HG03280 (cell line): ENCODE data around the gene HMOX1.

Experiments
- ATAC-seq: cut with Tn5 transposase; IDR thresholded peaks from one replicate; pipeline ENCODE4 v1.9.1; 2021; ENCODE audit warnings: mild to moderate bottlenecking, moderate library complexity; ENCODE audit not compliant: unreplicated experiment

The HMOX1 gene

DNA sequence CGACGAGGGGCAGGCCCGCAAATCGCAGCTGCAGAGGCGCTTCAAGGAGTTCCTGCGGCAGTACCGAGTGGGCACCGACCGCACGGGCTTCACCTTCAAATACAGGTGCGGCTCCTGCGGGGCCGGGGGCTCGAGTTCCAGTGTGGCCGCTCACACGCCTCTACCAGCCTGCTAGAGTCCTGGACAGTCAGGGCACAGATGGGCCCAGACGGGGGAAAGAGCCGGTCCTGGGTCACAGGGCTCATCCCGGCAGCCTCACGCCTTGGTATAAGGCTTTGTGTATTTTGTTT lies 19.6 kb downstream of the HMOX1 start:
- no peak for ATAC-seq

DNA sequence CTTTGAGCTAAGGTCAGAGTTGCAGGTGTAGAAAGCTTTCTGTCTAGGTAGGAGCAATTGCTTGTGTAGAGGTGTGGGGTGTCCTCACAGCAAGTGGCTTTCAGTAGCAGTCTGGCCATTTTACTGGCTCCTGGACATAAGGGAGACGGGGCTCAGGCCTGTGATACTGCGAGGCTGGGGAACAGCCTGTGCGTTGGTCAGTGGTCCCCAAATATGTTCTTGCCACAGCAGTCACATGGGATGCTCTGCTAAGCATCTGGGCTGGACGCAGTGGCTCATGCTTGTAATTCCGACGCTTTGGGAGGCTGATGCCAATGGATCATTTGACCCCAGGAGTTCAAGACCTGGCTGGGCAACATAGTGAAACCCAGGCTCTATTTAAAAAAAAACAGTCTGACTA lies 21.0 kb downstream of the HMOX1 start:
- ATAC-seq = no peak

DNA sequence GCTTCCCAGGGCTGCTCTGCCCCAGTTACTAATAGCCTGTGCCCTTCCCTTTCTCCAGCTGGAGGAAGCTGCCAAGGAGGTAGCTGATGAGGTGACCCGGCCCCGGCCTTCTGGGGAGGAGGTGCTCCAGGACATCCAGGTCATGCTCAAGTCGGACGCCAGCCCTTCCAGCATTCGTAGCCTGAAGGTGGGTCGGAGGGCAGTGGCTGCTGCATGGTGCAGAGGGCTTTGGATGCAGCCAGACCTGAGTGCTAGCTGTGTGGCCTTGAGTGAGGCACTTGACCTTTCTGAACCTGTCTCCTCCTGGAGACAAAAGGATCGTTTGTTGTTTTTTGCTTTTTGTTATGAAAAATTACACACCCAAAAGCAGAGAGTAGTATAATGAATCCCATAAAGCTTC lies 22.5 kb downstream of the HMOX1 start:
- no peak for ATAC-seq

DNA sequence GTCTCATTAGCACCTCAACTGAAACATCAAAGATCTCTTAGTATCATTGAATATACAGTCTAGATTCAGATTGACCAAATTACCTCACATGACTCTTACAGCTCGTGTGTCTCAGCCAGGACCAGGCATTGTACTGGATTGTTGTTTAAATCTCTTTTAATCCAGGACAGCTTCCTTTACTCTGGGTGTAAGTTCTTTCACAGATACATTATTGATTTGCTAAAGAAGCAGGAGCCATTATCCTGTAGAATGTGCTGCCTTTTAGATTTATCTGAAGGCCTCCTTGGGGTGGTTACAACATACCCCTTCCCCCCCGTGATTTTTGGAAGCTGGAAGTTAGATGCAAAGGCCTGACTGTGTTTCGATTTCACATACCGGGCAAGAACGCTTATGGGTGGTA lies 23.3 kb downstream of the HMOX1 start:
- ATAC-seq = no peak

DNA sequence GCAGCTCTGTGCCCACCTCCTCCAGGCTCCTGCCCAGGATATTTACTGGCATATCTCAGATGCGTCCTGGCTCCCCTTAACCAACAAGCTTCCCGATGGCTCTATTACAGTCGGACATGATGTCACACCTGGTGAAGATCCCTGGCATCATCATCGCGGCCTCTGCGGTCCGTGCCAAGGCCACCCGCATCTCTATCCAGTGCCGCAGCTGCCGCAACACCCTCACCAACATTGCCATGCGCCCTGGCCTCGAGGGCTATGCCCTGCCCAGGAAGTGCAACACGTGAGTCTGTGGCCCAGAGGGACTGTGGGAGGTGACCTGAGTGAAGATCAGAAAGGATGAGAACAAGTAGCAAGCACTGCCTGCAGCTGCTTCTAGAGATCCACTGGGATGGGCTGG lies 25.5 kb downstream of the HMOX1 start:
- ATAC-seq = no peak

DNA sequence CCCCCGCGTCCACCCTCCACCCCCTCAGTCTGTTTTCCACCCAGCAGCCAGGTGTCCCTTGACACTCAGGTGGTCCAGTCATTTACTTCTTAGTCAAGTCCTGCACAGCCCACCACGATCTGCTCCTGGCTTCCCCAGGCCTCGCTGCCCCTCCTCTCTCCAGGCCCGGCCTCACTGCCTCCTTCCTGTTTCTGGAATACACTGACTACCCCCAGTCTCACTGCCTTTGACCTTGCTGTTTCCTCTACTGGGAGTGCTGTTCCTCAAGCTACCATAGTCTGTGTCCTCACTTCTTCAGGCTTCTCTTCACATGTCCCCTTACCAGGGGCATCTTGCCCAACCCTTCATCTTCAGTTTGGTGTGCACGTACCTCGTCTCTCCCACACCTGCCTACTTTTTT lies 26.5 kb downstream of the HMOX1 start:
- ATAC-seq = no peak

DNA sequence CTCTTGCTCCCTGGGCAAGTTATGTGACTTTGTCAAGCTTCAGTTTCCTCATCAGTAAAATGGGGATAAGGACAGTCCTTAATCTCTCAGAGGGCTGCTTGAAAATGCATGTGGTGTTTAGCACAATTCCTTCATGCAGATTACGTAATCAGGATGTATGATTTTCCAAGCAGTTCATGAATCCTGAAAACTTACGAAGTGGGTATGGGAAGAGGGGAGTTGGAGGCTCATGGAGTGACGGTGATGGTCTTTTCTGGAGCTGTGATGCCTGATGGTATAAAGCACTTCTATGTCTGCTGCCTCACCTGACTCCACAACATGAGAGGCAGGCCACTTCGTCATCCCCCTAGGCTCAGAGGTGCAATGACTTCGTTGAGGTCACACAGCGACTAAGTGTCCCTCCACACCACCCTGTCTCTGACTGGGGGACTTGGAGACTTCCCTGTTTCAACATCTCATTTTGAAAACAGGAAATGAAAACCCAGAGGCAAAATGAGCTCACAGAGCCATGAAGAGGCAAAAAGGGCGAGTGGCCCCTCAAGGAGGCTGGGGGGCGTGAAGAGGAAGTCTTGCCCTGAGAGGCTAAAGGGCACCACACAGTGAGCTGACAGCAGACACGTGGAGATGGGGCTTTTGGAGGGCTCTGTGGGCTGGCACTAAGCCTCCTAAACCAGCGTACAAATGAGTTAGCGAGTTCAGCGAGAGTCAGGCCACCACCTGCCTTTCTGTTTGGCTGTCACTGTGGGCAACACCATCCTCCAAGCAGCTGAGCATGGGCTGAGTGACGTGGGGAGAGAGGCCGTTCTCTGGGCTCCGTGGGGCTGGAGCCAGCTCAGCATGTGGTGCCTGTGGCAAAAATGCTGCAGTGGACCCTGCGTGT lies 29.1 kb downstream of the HMOX1 start:
- peak; percentile 53 for ATAC-seq

DNA sequence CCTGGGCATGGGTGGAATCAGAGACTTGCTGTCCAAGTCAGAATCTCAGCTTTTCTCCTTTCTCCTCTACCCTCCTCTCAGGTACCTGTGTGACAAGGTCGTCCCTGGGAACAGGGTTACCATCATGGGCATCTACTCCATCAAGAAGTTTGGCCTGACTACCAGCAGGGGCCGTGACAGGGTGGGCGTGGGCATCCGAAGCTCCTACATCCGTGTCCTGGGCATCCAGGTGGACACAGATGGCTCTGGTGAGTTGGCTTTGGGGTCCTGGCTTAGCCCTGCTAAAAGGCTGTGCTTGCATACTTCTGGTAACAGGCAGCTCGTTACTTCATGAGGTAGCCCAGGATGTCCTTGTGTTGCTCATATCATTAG lies 29.8 kb downstream of the HMOX1 start:
- no peak for ATAC-seq

DNA sequence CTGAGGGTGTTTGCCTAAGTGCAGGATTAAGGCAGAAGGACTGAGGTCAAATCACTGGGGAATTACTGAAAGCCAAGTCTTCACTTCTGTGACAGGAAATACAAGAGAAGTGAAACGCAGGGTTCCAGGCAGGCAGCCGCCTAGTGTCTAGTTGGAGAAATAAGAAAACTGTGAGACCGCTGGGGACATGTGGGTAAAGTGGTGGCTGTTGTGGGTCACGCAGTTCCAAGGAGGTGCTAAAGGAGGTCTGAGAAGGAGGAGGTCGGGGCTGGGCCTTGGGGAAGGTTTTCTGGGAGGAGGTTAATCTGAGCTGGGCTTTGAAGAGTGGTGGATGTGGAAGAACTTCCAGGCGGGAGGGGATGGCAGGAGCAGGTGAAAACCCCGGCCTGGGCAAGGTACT lies 30.2 kb downstream of the HMOX1 start:
- no peak for ATAC-seq

DNA sequence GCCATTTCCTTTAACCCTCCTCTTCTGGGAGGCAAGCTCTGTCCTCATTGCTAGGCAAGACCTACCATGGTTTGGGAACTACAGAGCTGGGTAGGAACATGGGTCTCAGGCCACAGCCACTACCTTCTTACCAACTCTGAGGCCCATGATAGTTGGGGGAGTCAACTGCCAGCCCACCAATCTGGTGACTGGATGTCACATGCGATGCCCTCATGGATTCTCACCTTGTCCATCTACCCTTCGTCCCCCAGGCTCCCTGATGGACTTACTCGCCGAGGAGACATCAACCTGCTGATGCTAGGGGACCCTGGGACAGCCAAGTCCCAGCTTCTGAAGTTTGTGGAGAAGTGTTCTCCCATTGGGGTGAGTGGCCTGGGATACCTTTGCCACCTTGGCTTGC lies 32.7 kb downstream of the HMOX1 start:
- no peak for ATAC-seq

DNA sequence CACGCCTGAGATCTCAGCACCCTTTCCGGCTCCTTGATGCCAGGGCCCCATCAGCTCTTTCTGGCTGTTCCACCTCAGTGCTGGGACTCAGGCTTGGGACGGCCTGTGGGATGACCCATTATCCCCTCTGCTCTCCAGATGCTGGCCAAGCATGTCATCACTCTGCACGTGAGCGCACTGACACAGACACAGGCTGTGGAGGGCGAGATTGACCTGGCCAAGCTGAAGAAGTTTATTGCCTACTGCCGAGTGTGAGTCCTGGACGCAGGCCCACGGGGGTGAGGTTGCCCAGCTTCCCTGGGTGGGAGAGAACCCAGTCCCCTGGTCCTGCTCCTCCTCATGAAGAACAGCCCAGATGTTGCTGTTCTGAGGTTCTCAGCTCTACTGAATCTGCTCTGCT lies 36.7 kb downstream of the HMOX1 start:
- no peak for ATAC-seq

DNA sequence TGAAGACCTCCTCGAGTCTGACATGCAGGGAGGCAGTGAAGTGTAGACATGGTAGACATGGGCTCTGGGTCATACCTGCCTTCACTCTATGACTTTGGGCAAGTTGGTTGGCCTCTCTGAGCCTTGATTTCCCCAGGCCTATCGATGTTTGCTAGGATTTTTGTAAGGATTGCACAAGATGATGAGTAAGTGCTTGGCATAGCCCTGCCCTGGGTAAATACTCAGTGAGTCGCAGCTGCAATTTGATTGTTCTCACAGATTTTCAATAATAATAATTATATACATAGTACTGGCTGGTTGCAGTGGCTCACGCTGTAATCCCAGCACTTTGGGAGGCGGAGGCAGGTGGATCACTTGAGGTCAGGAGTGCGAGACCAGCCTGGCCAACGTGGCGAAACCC lies 37.2 kb downstream of the HMOX1 start:
- no peak for ATAC-seq

DNA sequence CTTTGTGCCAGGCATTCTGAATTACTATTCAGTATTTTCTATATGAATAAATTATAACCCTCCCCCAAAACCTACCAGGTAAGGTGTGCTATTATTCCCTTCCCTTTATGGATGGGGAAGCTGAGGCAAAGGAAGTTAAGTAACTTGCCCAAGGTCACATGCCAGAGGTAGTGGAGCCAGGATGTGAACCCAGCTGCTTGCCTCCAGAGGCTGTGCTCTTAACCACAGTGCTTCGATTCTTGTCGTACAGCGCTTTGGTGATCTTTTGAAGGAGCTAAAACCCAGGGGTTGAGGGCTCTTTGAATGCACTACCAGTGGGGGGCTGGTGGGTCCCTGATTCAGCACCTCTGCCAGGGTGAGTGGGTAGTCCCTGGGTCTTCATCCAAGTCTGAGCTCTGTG lies 37.8 kb downstream of the HMOX1 start:
- no peak for ATAC-seq

DNA sequence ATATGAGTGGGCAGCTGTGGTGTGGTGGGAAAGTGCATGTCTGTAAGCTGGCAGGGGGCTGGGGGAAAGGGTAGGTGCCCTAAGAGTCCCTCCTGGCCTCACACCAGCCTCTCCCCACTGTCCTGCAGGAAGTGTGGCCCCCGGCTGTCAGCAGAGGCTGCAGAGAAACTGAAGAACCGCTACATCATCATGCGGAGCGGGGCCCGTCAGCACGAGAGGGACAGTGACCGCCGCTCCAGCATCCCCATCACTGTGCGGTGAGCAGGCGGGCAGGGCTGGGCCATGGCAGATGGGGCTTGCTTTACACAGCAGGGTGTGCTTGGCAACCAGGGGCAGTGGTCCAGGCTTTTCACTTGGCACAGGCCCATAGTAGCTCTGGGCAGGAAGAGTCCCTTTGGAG lies 38.9 kb downstream of the HMOX1 start:
- no peak for ATAC-seq

DNA sequence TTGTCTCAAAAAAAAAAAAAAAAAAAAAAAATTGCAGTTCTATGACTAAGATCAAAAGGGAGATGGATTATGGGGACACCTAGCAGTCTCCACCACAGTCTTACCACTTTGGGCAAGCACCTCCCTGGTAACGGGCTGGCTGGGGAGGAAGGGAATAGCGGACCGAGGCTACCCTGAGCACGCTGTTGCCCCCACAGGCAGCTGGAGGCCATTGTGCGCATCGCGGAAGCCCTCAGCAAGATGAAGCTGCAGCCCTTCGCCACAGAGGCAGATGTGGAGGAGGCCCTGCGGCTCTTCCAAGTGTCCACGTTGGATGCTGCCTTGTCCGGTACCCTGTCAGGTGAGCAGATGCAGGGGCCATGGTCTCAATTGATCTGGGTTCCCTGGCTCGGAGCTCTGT lies 40.2 kb downstream of the HMOX1 start:
- no peak for ATAC-seq

DNA sequence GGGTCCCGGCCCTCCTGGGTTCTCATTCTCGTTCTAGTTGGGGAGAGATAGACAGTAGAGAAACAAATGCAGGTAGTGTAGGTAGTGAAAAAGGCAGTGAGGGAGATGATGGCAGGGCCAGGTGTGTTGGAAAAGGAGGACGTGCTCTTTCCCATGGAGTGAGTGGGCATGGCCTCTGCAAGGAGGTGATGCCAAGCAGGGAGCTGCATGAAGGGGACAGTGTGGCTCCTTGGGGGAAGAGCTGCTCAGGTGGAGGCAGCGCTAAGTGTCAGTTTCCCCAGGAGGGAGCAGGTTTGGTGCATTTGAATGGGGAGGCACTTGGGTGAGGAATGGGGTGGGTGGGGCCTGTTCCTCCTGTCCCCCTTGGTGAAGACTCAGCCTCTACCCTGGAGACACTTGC lies 41.2 kb downstream of the HMOX1 start:
- ATAC-seq = no peak

DNA sequence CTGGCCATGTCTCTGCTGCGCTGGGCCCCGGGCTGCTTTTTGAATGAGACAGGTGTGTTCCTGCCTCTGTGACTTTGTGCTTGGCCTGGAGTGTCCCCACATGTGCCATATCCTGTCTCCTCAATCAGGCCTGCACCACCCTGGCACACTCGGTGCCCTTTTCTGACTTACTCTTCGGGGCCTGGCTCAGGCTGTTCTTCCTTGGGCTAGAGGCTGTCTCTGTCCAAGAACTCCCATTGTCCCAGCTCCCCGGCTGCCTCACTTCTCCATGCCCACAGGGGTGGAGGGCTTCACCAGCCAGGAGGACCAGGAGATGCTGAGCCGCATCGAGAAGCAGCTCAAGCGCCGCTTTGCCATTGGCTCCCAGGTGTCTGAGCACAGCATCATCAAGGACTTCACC lies 42.0 kb downstream of the HMOX1 start:
- ATAC-seq = no peak

DNA sequence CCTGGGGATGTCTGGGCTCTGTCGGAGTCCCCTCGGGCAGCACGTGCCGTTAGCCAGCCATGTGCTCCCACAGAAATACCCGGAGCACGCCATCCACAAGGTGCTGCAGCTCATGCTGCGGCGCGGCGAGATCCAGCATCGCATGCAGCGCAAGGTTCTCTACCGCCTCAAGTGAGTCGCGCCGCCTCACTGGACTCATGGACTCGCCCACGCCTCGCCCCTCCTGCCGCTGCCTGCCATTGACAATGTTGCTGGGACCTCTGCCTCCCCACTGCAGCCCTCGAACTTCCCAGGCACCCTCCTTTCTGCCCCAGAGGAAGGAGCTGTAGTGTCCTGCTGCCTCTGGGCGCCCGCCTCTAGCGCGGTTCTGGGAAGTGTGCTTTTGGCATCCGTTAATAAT lies 43.2 kb downstream of the HMOX1 start:
- no peak for ATAC-seq

DNA sequence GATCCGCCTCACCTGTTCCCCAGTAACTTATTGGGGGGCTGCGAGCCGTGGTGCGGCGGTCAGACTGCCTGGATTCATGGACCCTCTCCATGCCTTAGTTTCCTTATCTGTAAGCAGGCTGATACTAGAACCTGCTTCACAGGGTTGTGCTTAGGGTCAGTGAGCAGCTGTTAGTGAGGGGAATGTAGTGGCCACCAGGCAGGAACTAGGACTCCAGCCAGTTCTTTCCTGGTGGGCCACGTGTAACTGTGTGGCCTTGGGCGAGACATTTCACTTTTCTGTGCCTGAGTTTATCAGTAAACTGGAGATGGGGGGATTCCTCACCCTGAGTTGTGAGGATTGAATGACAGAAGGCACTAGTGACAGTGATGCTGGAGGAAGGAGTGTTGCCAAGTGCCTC lies 43.9 kb downstream of the HMOX1 start:
- ATAC-seq = no peak

DNA sequence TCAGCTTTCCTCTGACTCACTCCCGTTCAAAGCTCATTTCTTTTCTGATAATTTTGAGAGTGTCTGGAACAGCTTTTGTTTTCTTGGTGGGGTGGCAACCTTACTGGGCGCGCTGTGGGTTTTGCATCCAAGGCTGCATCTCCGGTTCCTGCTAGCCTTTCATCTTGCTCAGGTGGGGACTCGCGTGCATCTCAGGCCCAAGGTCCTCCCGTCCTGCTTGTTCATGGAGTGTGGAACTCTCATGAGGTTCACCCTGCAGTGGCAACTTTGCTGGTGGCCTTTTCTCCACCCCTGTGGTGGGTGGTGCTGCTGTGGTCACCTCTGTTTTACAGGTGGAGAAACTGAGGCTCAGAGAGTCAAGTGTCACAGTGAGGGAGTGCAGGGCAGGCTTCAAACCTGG lies 44.6 kb downstream of the HMOX1 start:
- ATAC-seq = no peak

DNA sequence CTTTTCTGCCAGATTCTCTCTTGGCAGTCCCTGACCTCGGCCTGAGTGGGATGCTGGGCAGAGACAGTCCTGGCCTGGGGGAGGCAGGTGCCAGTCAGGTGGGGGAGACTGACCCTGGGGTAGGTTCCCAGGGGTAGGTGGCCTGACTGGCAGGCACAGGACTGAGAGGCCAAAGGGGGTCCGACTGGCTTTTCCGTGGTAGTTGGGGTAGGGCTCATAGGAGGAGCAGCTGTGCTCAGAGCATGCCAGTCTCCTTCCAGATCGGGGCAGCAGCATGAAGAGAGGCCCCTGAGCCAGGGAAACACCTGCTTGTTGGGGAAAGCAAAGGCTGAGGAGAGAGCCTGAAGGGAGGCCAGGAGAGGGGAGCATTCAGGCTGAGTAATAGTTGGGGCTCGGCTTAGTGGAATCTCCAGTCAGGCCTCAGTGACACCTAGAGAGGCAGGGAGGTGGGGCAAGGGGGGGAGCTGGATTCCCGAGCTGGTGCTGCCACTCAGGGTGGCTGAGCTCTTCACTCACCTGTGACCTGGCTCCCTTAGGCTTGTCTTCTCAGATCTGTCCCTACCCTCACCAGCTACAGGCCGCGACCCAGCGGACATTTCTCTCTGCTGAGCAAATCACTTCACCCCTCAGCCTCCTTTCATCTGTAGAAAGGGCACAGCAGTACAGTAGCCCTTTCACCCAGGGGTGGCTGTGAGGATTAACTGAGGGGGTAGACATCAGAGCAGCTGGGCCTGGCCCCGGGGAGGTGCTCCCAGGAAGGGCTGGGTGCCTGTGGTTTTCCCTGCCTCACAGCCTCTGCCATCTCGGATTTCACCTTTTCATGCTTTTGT lies 45.3 kb downstream of the HMOX1 start:
- ATAC-seq = no peak

DNA sequence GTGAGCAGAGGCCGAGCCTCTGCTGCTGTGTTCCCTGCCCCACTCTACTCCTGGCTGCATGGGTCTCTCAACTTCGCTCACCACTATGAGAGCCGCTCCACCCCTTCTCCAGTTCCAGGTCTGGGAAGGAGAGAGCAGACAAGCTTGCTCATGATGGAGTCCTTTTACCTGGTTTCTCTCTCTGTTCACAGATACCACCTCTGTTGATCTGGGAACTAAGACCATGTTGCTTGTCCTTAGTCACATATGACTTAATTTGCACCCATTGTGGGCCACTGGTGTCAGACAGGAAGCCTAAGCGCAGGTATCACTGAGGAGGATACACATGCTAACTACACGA lies 45.9 kb downstream of the HMOX1 start:
- no peak for ATAC-seq

DNA sequence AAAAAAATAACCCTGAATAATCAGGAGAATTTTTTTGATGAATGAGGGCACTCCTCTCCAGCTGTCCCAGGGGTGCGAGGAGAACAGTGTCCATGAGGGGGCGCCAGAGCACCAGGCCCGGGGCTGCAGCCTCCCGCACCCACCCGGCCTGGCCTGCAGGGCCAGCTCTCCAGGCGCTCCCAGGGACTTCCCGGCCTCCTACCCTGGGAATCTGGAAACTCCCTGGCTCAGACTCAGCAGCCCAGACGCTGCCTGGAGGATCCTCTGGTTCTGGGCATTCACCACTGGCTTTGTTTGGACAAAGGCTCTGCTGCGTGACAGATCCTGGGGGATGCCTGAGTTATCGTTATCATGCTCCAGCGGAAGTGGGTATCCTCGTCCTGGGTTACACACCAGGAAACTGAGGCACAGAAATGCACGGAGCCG lies 50.0 kb downstream of the HMOX1 start:
- ATAC-seq = no peak
